Endothelial cell of umbilical vein (primary cell): ENCODE results near the gene RAI1. TPM values are rescaled to one million over a fixed set of nuclear protein-coding genes. Genes with fewer than 3 reads are reported as not detected.

ENCODE experiments used
- BruUV-seq: library from RNA; stranded (reverse); fragments of 400-500 nt; replicated peaks from 2 replicates; lab custom pipeline; 2021; lab: Mats Ljungman, UMichigan
- CTCF ChIA-PET: fragments of 300-600, 350-600 bp; sonication (Branson Sonifier 250); formaldehyde crosslinking; loops from one replicate; lab custom pipeline; 2021; ENCODE audit warnings: antibody characterized with exemption, inconsistent platforms; lab: Charles Lee
- POLR2A ChIA-PET: fragments of 300-600, 350-600 bp; sonication (Branson Sonifier 250); formaldehyde crosslinking; loops from one replicate; lab custom pipeline; 2021; ENCODE audit warnings: antibody characterized with exemption, inconsistent platforms; lab: Charles Lee
- DNase-seq: peaks from one replicate; pipeline ENCODE4 v3.0.0-alpha.2; 2011; ENCODE audit warnings: low read depth, low spot score
- FAIRE-seq: peaks from 2 replicates; lab custom pipeline; 2011; peaks lifted over from hg19 to GRCh38; lab: Jason Lieb, UNC
- H2AFZ ChIP-seq: 2 replicates; pipeline ENCODE4 v1.6.0; 2012; ENCODE audit warnings: low read depth, low read length, control low read depth, inconsistent platforms
- H3K27ac ChIP-seq: 2 replicates; pipeline ENCODE4 v1.5.1; 2011; ENCODE audit warnings: low read depth, mild to moderate bottlenecking, control low read depth, low read length, moderate library complexity; ENCODE audit not compliant: insufficient read depth
- H3K27me3 ChIP-seq, 2 experiments: 2 replicates each; pipeline versions ENCODE4 v1.6.0 to v1.6.1; 2011; ENCODE audit warnings: low read length in 2 of 2, mixed read lengths in 1 of 2; ENCODE audit not compliant: control insufficient read depth in 2 of 2, insufficient read depth in 2 of 2
- H3K36me3 ChIP-seq, 2 experiments: 2 replicates in 1 of 2; 3 replicates in 1 of 2; pipeline ENCODE4 v1.5.1; 2011; ENCODE audit warnings: low read length in 2 of 2, mild to moderate bottlenecking in 1 of 2, moderate library complexity in 1 of 2; ENCODE audit not compliant: control insufficient read depth in 2 of 2, insufficient read depth in 2 of 2; ENCODE audit errors: extremely low read depth in 1 of 2
- H3K4me1 ChIP-seq: 3 replicates; pipeline ENCODE4 v1.5.1; 2011; ENCODE audit warnings: mild to moderate bottlenecking, low read length; ENCODE audit not compliant: control insufficient read depth, insufficient read depth; ENCODE audit errors: extremely low read depth
- H3K4me2 ChIP-seq: 2 replicates; pipeline ENCODE4 v1.6.1; 2011; ENCODE audit warnings: low read length, control low read depth, mixed read lengths; ENCODE audit not compliant: insufficient read depth
- H3K4me3 ChIP-seq, 3 experiments: fragments of 200-600 bp in 1 of 3; sonication (generic), shearing (Covaris generic) in 1 of 3; replicated peaks in 1 of 3; 2 replicates each; pipeline ENCODE4 v1.5.1; 2011 to 2016; ENCODE audit warnings: control low read depth in 3 of 3, low read length in 3 of 3, mild to moderate bottlenecking in 2 of 3, inconsistent platforms in 1 of 3, low read depth in 1 of 3, moderate library complexity in 1 of 3; ENCODE audit not compliant: insufficient read depth in 1 of 3
- H3K79me2 ChIP-seq: 2 replicates; pipeline ENCODE4 v1.6.0; 2012; ENCODE audit warnings: low read length, inconsistent platforms; ENCODE audit not compliant: control insufficient read depth, insufficient read depth
- H3K9ac ChIP-seq: replicated peaks from 2 replicates; pipeline ENCODE3; 2011; ENCODE audit warnings: low read length, control low read depth; ENCODE audit not compliant: insufficient read depth; ENCODE audit errors: extremely low read depth
- H3K9me1 ChIP-seq: replicated peaks from 3 replicates; pipeline ENCODE4 v1.6.0; 2011; ENCODE audit warnings: mild to moderate bottlenecking, low read length; ENCODE audit not compliant: control insufficient read depth, insufficient read depth; ENCODE audit errors: extremely low read depth
- H3K9me3 ChIP-seq: replicated peaks from 2 replicates; pipeline ENCODE4 v1.5.1; 2012; ENCODE audit warnings: low read length, inconsistent platforms; ENCODE audit not compliant: control insufficient read depth, insufficient read depth
- H4K20me1 ChIP-seq: replicated peaks from 2 replicates; pipeline ENCODE3; 2011; ENCODE audit warnings: mild to moderate bottlenecking, low read length; ENCODE audit not compliant: control insufficient read depth, insufficient read depth; ENCODE audit errors: extremely low read depth
- EZH2 ChIP-seq: IDR thresholded peaks from 2 replicates; pipeline ENCODE4 v1.6.1; 2012; ENCODE audit warnings: borderline replicate concordance, low read depth, mild to moderate bottlenecking, moderate library complexity, low read length, inconsistent platforms; ENCODE audit not compliant: severe bottlenecking
- FOS ChIP-seq: IDR thresholded peaks from 2 replicates; pipeline ENCODE4 v1.6.1; 2011; ENCODE audit warnings: mild to moderate bottlenecking, low read length, moderate library complexity, borderline replicate concordance; ENCODE audit not compliant: insufficient read depth
- GATA2 ChIP-seq: IDR thresholded peaks from 2 replicates; pipeline ENCODE4 v1.7.0; 2011; ENCODE audit warnings: low read depth, mild to moderate bottlenecking, moderate library complexity, mixed read lengths, low read length; ENCODE audit not compliant: insufficient read length, insufficient read depth
- JUN ChIP-seq: IDR thresholded peaks from 2 replicates; pipeline ENCODE4 v1.6.1; 2011; ENCODE audit warnings: borderline replicate concordance, low read depth; ENCODE audit not compliant: insufficient read length, insufficient read depth
- MYC ChIP-seq: IDR thresholded peaks from one replicate; pipeline ENCODE4 v1.6.1; 2011; ENCODE audit warnings: mild to moderate bottlenecking, low read depth, low read length
- POLR2A ChIP-seq: IDR thresholded peaks from 2 replicates; pipeline ENCODE4 v1.6.1; 2012; ENCODE audit warnings: low read depth, mild to moderate bottlenecking, control low read depth, low read length
- POLR2AphosphoS5 ChIP-seq: IDR thresholded peaks from 2 replicates; pipeline ENCODE4 v1.6.1; 2012; ENCODE audit warnings: low read depth, mild to moderate bottlenecking, control low read depth, low read length, moderate library complexity; ENCODE audit not compliant: insufficient read depth
- dilution Hi-C: fragments of 300-500 bp; cut with MboI; formaldehyde crosslinking; loops from one replicate; pipeline ENCODE4 v1.15.0; 2019; ENCODE audit warnings: low sequenced_read_pairs; ENCODE audit not compliant: extremely low pct_ligation_motif_present
- intact Hi-C: fragments of 100-400 bp; cut with micrococcal nuclease; formaldehyde crosslinking; loops from one replicate; pipeline ENCODE4 v1.10.0; 2022
- polyA plus RNA-seq, 4 experiments: library from polyadenylated mRNA; depleted of rRNA in 3 of 4; stranded (reverse) in 3 of 4; unstranded in 1 of 4; fragments of >200 nt; gene quantifications; 2 replicates each; pipeline versions ENCODE4 v1.2.1 to v1.2.3, GENCODE V29; 2011 to 2012; ENCODE audit warnings: missing spikeins in 1 of 4
- total RNA-seq: library from RNA; stranded (reverse); gene quantifications from 2 replicates; pipeline ENCODE4 v1.2.3, GENCODE V29; 2021
- TF ChIP-seq, protein P1 (sequence below), 2 donors: IDR thresholded peaks; 1 replicate in 1 of 2; 2 replicates in 1 of 2; pipeline ENCODE4 v1.5.1; 2011; ENCODE audit warnings: low read length in 2 of 2, mild to moderate bottlenecking in 2 of 2, moderate library complexity in 2 of 2, control low read depth in 1 of 2, inconsistent platforms in 1 of 2, low read depth in 1 of 2; ENCODE audit not compliant: insufficient read depth in 1 of 2; ENCODE audit errors: extremely low read depth in 1 of 2
- TF ChIP-seq, protein P2 (sequence below): IDR thresholded peaks from 2 replicates; pipeline ENCODE4 v1.6.1; 2011; ENCODE audit not compliant: insufficient read depth, insufficient read length

The RAI1 gene
- total and polyA plus RNA-seq, 2 donors (not counting 3 experiments of a cell fraction or from before 2014, with no cell fraction given), result 7.8 to 43.3 TPM

DNA sequence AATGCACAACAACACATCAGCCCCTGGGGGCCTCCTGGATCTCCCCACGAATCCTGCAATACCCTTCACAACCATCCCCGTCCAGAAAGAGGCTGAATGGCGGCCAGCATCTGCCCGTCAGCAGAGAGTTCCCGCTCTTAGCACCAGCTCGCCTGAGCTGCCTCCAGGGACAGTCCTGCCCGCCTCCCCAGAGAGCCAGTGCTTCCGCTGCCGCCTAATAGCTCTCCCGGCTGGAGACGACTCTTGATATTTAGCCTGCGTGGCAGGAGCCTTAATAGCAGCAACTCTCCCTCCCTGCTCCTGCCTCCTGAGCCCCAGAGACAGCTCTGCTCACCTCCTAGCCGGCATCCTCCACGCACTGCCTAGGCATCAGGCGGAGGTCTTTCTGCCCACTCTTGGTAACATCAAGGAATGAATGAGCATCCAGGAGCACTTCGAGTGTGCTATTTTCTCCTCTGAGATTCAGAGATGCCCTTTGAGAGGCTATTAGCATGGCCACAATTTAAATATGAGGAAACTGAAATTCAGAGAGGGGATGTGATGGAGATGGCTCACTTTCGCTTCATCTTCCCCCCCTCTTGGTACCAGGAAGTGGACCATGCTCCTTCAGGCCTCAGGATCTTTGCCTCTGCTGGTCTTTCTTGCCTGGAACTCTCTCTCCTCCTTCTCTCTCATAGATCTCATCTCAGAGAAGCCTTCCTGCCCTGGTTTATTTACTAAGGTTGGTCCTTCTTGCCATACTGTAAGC lies 67.9 kb downstream of the RAI1 start:
- Histone ChIP-seq H3K4me2 (no peak overlapping the region), H3K4me3 (no peak overlapping the region), H3K4me1 (peaks cover 39% of the 10 kb centered on the region), H4K20me1 (no peaks in the 10 kb centered on the region), H3K9ac (no peak overlapping the region), H3K9me1 (no peaks in the 10 kb centered on the region), H3K36me3 (no peaks in the 10 kb centered on the region), H3K27me3 (no peaks in the 10 kb centered on the region), H3K27ac (no peak overlapping the region), H3K79me2 (peaks cover 31% of the 10 kb centered on the region), H3K9me3 (no peaks in the 10 kb centered on the region), H2AFZ (no peak overlapping the region)
- DNase-seq, result no peak
- intact Hi-C loops, result no loop called here
- FAIRE-seq, result no peak
- ChIA-PET CTCF (interaction anchor here (1.0 to 2.2 kb wide), 4 partner anchors 10 to 25 kb away, joined by 3 to 7 read pairs (median 4); no protein-coding TSS in a partner anchor), POLR2A (no interaction called here)
- dilution Hi-C loops, result no loop called here
- TF ChIP-seq, protein P1, sequence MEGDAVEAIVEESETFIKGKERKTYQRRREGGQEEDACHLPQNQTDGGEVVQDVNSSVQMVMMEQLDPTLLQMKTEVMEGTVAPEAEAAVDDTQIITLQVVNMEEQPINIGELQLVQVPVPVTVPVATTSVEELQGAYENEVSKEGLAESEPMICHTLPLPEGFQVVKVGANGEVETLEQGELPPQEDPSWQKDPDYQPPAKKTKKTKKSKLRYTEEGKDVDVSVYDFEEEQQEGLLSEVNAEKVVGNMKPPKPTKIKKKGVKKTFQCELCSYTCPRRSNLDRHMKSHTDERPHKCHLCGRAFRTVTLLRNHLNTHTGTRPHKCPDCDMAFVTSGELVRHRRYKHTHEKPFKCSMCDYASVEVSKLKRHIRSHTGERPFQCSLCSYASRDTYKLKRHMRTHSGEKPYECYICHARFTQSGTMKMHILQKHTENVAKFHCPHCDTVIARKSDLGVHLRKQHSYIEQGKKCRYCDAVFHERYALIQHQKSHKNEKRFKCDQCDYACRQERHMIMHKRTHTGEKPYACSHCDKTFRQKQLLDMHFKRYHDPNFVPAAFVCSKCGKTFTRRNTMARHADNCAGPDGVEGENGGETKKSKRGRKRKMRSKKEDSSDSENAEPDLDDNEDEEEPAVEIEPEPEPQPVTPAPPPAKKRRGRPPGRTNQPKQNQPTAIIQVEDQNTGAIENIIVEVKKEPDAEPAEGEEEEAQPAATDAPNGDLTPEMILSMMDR (IDR thresholded peaks at IDR 0.05; ENCODE audit: extremely low read depth in 1 of 2, insufficient read depth in 1 of 2, low read depth in 1 of 2, low read length in 2 of 2), result no peak
- no peak for TF ChIP-seq POLR2A
- TF ChIP-seq EZH2, result no peak
- TF ChIP-seq GATA2, result no peak
- TF ChIP-seq POLR2AphosphoS5, result no peak
- no peak for TF ChIP-seq FOS
- TF ChIP-seq JUN, result no peak
- TF ChIP-seq, protein P2, sequence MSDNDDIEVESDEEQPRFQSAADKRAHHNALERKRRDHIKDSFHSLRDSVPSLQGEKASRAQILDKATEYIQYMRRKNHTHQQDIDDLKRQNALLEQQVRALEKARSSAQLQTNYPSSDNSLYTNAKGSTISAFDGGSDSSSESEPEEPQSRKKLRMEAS, result no peak
- TF ChIP-seq MYC, result no peak
- BruUV-seq, result no TSS peak
